SH-SY5Y (cell line): ENCODE data around the gene TMEM184A.

Experiments used
- GATA2 ChIP-seq: IDR thresholded peaks from 2 replicates; pipeline ENCODE4 v1.6.1; 2011; ENCODE audit warnings: mild to moderate bottlenecking, low read depth, low read length
- GATA3 ChIP-seq: IDR thresholded peaks from 2 replicates; pipeline ENCODE4 v1.6.1; 2011; ENCODE audit warnings: low read depth, mild to moderate bottlenecking, low read length, moderate library complexity

DNA sequence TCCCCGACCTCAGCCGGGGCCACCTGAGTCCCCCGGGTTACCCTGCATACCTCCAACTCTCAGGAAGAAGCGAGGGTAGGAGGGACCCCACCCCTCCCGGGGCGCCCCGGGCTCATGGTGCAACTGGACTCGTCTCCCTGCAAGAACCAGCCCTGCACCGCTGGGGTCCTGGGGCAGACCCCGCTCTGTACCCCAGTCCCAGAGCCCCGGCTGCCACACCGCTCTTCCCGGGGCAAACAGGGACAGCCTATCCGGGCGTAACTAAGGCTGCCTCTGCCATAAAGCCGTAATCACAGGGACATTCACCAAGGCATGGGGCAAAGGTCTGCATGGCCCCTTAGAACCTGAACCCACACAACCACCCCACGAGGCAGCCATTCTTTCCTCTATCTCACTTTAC lies 32.2 kb downstream of the TMEM184A start:
- TF ChIP-seq GATA3 (no peak), GATA2 (no peak)
